Prostate gland (tissue), 2 donors: ENCODE measurements around the gene GPR155.

ENCODE experiments used
- POLR2A ChIP-seq: fragments of 450-650 bp; IDR thresholded peaks from one replicate; pipeline ENCODE4 v1.6.1; 2016; ENCODE audit warnings: antibody characterized with exemption, mild to moderate bottlenecking
- POLR2AphosphoS5 ChIP-seq: sonication (generic); formaldehyde crosslinking; IDR thresholded peaks from one replicate; pipeline ENCODE4 v1.6.1; 2017; ENCODE audit warnings: antibody characterized with exemption
- TF ChIP-seq, protein P1 (sequence below), 4 experiments: fragments of 200-600 bp in 2 of 4; fragments of 450-650 bp in 2 of 4; sonication (generic) in 2 of 4; IDR thresholded peaks; 1 replicate in 3 of 4; 2 replicates in 1 of 4; pipeline ENCODE4 v1.5.1; 2016 to 2019; ENCODE audit warnings: antibody characterized with exemption in 4 of 4, mild to moderate bottlenecking in 2 of 4, moderate library complexity in 2 of 4

DNA sequence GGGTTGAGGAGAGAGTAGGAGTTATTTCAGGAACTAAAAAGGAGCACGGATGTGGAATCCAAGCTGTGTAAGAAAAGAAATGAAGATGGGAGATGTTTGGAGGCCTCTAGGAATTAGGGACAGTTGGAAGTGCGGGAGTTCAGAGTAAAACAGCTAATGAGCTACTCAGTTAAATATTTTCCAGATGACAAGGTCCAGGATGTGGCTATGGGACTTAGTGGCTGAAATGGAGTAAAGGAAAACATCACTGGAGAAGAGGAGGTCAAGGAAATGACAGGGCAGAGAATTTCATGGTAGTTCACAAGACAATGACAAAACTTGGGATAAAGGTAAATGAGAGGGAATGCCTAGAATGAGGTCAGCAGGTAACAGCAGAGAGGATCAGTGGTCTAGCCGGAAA lies 13.0 kb downstream of the GPR155 start:
- TF ChIP-seq, protein P1, sequence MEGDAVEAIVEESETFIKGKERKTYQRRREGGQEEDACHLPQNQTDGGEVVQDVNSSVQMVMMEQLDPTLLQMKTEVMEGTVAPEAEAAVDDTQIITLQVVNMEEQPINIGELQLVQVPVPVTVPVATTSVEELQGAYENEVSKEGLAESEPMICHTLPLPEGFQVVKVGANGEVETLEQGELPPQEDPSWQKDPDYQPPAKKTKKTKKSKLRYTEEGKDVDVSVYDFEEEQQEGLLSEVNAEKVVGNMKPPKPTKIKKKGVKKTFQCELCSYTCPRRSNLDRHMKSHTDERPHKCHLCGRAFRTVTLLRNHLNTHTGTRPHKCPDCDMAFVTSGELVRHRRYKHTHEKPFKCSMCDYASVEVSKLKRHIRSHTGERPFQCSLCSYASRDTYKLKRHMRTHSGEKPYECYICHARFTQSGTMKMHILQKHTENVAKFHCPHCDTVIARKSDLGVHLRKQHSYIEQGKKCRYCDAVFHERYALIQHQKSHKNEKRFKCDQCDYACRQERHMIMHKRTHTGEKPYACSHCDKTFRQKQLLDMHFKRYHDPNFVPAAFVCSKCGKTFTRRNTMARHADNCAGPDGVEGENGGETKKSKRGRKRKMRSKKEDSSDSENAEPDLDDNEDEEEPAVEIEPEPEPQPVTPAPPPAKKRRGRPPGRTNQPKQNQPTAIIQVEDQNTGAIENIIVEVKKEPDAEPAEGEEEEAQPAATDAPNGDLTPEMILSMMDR (IDR thresholded peaks at IDR 0.05): no peak
- TF ChIP-seq POLR2A: no peak
- no peak for TF ChIP-seq POLR2AphosphoS5
